ENCODE data around the gene FBXO47. TPM values are rescaled to one million over a fixed set of nuclear protein-coding genes. Genes with fewer than 3 reads are reported as not detected.

Gene FBXO47
- total and polyA plus RNA-seq, 9 of the 15 experiments (the other 6 are each of a cell fraction or from before 2014, with no cell fraction given) = not detected

- TF ChIP-seq FOXA1 (IDR thresholded peaks at IDR 0.05; ENCODE audit: borderline replicate concordance) = no peak
- TF ChIP-seq MTA3 (IDR thresholded peaks at IDR 0.05; ENCODE audit: borderline replicate concordance) = no peak
- TF ChIP-seq HNRNPK (IDR thresholded peaks at IDR 0.05; ENCODE audit: low read depth, low read length, poor library complexity, severe bottlenecking) = no peak
- no peak for TF ChIP-seq SMAD4 (CRISPR knock-in tag; conservative IDR thresholded peaks at IDR 0.05)
- TF ChIP-seq MCM2 (IDR thresholded peaks at IDR 0.05; ENCODE audit: low read depth) = no peak
- peak; percentile 62 for TF ChIP-seq NFIC (IDR thresholded peaks at IDR 0.05)
- TF ChIP-seq MXD1 (CRISPR knock-in tag; IDR thresholded peaks at IDR 0.05; ENCODE audit: borderline replicate concordance, poor library complexity, severe bottlenecking) = no peak
- TF ChIP-seq ATF7 (IDR thresholded peaks at IDR 0.05) = no peak
These were observed 44.5 kb downstream of the FBXO47 start (continued) for GRCh38 chr17:38922538-38923297.

DNA sequence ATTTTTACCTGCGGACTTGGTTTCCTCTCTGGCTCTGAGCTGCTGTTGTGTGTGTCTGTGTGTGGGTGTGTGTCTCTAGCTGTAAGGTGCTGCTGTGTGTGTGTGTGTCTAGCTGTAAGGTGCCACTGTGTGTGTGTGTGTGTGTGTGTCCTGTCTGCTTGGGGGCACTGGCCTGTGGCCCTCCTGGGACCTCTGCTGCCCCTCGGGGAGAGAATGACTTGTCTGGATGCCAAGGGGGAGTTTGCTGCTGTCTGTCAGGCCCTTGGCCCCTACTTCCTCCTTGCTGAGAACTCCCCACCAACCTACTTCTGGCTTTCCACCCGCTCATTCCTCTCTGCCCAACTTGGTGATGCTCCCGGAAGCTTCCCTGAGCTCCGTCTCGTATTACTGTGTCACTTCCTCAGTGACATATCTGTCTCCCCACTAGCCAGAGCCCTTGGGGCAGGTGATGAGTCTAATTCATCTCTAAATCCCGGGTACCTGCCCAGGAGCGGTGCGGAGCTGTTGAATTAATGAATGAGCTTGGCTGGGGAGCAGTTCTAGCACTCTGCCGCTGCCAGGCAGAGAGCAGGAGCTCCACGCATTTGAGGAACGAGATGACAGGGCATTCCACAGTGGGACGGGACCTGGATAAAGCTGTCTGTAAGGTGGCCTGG, 45.3 kb downstream of the FBXO47 start:
- Histone ChIP-seq H3K4me2 (ENCODE audit: insufficient read depth, low read length) (no peak overlapping the region), H4K20me1 (replicated peaks; ENCODE audit: control insufficient read depth, insufficient read depth, low read length) (peaks cover 3% of the 10 kb centered on the region; the same call in 1 of the 2 replicates), H3K27ac (ENCODE audit: extremely low read depth, low read depth, low read length) (no peak overlapping the region), H3K79me2 (ENCODE audit: control insufficient read depth, insufficient read depth, low read length) (no peaks in the 10 kb centered on the region), H3K9me1 (ENCODE audit: control insufficient read depth, insufficient read depth, low read length) (no peaks in the 10 kb centered on the region), H2AFZ (ENCODE audit: low read depth, low read length) (no peak overlapping the region), H3K27me3 (ENCODE audit: control insufficient read depth in 2 of 2, insufficient read depth in 2 of 2, low read length in 2 of 2) (no peaks in the 10 kb centered on the region), H3K9me3 (replicated peaks; ENCODE audit: control insufficient read depth, insufficient read depth, low read depth, low read length) (no peaks in the 10 kb centered on the region), H3K4me3 (no peak overlapping the region), H3K9ac (ENCODE audit: insufficient read depth in 1 of 2, low read depth in 2 of 2, low read length in 2 of 2) (peak overlapping the region in 1 of 2 experiments; percentile 65; a peak in 2 of 4 replicates), H3K4me1 (replicated peaks in 1 of 2; ENCODE audit: control insufficient read depth in 2 of 2, insufficient read depth in 2 of 2, low read length in 2 of 2) (peaks cover 7 to 9% of the 10 kb centered on the region in 2 experiments; a peak in 3 of 5 replicates), H3K36me3 (ENCODE audit: control insufficient read depth, insufficient read depth, low read length) (peaks cover 35% of the 10 kb centered on the region; the same call in 1 of the 3 replicates)
- no peak for ATAC-seq
- FAIRE-seq = peak; percentile 26
- in situ Hi-C loops (cut with MboI) (no loop called here), intact Hi-C loops (cut with micrococcal nuclease) (no loop called here)
- CTCF ChIA-PET (ENCODE audit: low intra/inter-chr PET ratio) = no interaction called here
- POLR2A ChIA-PET = interaction anchor here (0.7 to 2.5 kb wide), 6 partner anchors 10 to 150 kb away, joined by 3 to 7 read pairs (median 4); no protein-coding TSS in a partner anchor
- TF ChIP-seq ARNT (IDR thresholded peaks at IDR 0.05) (no peak), MBD2 (IDR thresholded peaks at IDR 0.05; ENCODE audit: borderline replicate concordance, low read depth) (no peak), ZNF316 (IDR thresholded peaks at IDR 0.05) (no peak), IRF2 (CRISPR knock-in tag; IDR thresholded peaks at IDR 0.05) (no peak), SUPT5H (IDR thresholded peaks at IDR 0.05) (peak; percentile 52), TARDBP (IDR thresholded peaks at IDR 0.05) (peak; percentile 78; the same call in 1 of the 2 replicates), ILF3 (IDR thresholded peaks at IDR 0.05; ENCODE audit: borderline replicate concordance) (no peak), ZNF121 (CRISPR knock-in tag; conservative IDR thresholded peaks at IDR 0.05) (no peak), PTBP1 (IDR thresholded peaks at IDR 0.05; ENCODE audit: low read depth, low read length) (no peak), ZNF24 (IDR thresholded peaks at IDR 0.05) (0 out of 2 replicates have a peak, but pooled peaks have one; percentile 36), STAT5A (IDR thresholded peaks at IDR 0.05; ENCODE audit: borderline replicate concordance, low read length) (peak; percentile 24; the same call in 1 of the 2 replicates), POLR2A (conservative IDR thresholded peaks at IDR 0.05) (peak; percentile 45; the same call in 1 of the 2 replicates), EHMT2 (IDR thresholded peaks at IDR 0.05) (no peak), ZBTB7A (IDR thresholded peaks at IDR 0.05; ENCODE audit: borderline replicate concordance, control insufficient read depth, low read depth, low read length) (no peak)
- peak in 1 of 4 experiments; percentile 5 for DNase-seq (ENCODE audit: extremely low read depth in 1 of 4, low spot score in 3 of 4)
- no TSS peak for BruUV-seq (replicated peaks)
- WGBS (ENCODE audit: insufficient coverage, low coverage, missing lambda C conversion rate) = 68% methylated on average over 12 of the region's 13 CpGs

Data from K562 (cell line).